EL (cell line): Measurements from ENCODE around the gene OR2T2.
A peak's percentile ranks its signal among the peaks of the same experiment; 100 is the strongest.
"Not testable (repeated sequence)": the region's sequence is repeated elsewhere in the genome, so short reads cannot be mapped to it uniquely, and the experiment has no call there.

Experiments
- DNase-seq: peaks from one replicate; pipeline ENCODE4 v3.0.0-alpha.2; 2016

The OR2T2 gene

GRCh38 chr1:248445399-248445798 is at the start of gene OR2T2:
Gene OR2T2, plus strand, starts transcription at chr1:248445637. Its CDS starts 7,161 bp downstream, at chr1:248452798.
- DNase-seq = not testable (repeated sequence)

- no peak for DNase-seq
Measured at GRCh38 chr1:248402748-248403147, 42.7 kb upstream of the OR2T2 start, which contains the start of gene OR2T1. Gene OR2T1, plus strand, starts transcription at chr1:248403048. Its CDS starts 3,100 bp downstream, at chr1:248406148.

GRCh38 chr1:248404024-248404423 is 41.4 kb upstream of the OR2T2 start:
- DNase-seq = peak; percentile 1

GRCh38 chr1:248406721-248407692 is 38.4 kb upstream of the OR2T2 start:
- no peak for DNase-seq

GRCh38 chr1:248416226-248416625 is 29.2 kb upstream of the OR2T2 start:
- DNase-seq = no peak

- no peak for DNase-seq
Measured at GRCh38 chr1:248417854-248418253, 27.6 kb upstream of the OR2T2 start.

- DNase-seq = peak; percentile 0
Measured at GRCh38 chr1:248421384-248421783, 24.1 kb upstream of the OR2T2 start.

GRCh38 chr1:248427526-248428191 is 17.8 kb upstream of the OR2T2 start:
- not testable (repeated sequence) for DNase-seq

- not testable (repeated sequence) for DNase-seq
Measured at GRCh38 chr1:248428192-248428533, 17.3 kb upstream of the OR2T2 start.

- not testable (repeated sequence) for DNase-seq
Measured at GRCh38 chr1:248431683-248432082, 13.8 kb upstream of the OR2T2 start.

- DNase-seq = not testable (repeated sequence)
Measured at GRCh38 chr1:248432201-248432600, 13.2 kb upstream of the OR2T2 start.

GRCh38 chr1:248433811-248434415 is 11.5 kb upstream of the OR2T2 start:
- DNase-seq = not testable (repeated sequence)

GRCh38 chr1:248434913-248435312 is 10.5 kb upstream of the OR2T2 start:
- not testable (repeated sequence) for DNase-seq

GRCh38 chr1:248436303-248436702 is 9.1 kb upstream of the OR2T2 start:
- not testable (repeated sequence) for DNase-seq

GRCh38 chr1:248438668-248439067 is 6.8 kb upstream of the OR2T2 start:
- DNase-seq = not testable (repeated sequence)

GRCh38 chr1:248439283-248439682 is 6.2 kb upstream of the OR2T2 start:
- not testable (repeated sequence) for DNase-seq

- not testable (repeated sequence) for DNase-seq
Measured at GRCh38 chr1:248442500-248443277, 2.7 kb upstream of the OR2T2 start.

- DNase-seq = not testable (repeated sequence)
Measured at GRCh38 chr1:248444603-248445002, 834 bp upstream of the OR2T2 start.

- not testable (repeated sequence) for DNase-seq
Measured at GRCh38 chr1:248448409-248449074, 3.1 kb downstream of the OR2T2 start.

GRCh38 chr1:248449821-248450465 is 4.5 kb downstream of the OR2T2 start:
- not testable (repeated sequence) for DNase-seq

GRCh38 chr1:248450466-248451145 is 5.2 kb downstream of the OR2T2 start:
- DNase-seq = not testable (repeated sequence)
